IPS-20b (cell line): Measurements from ENCODE around the gene CDH3.

Experiments
- H3K27ac ChIP-seq: one replicate; pipeline ENCODE4 v1.5.1; 2013; ENCODE audit warnings: low read length
- H3K27me3 ChIP-seq: 2 replicates; pipeline ENCODE4 v1.6.1; 2013; ENCODE audit warnings: mild to moderate bottlenecking, low read length, inconsistent platforms; ENCODE audit not compliant: insufficient read depth
- H3K36me3 ChIP-seq: 2 replicates; pipeline ENCODE4 v1.6.1; 2013; ENCODE audit warnings: low read depth, mild to moderate bottlenecking, inconsistent platforms, low read length, moderate library complexity; ENCODE audit not compliant: insufficient read depth
- H3K4me1 ChIP-seq: 2 replicates; pipeline ENCODE4 v1.6.1; 2013; ENCODE audit warnings: mild to moderate bottlenecking, control low read depth, inconsistent platforms, low read length, moderate library complexity; ENCODE audit not compliant: insufficient read depth
- H3K4me3 ChIP-seq: 2 replicates; pipeline ENCODE4 v1.5.1; 2013; ENCODE audit warnings: mild to moderate bottlenecking, low read length, inconsistent platforms
- H3K9ac ChIP-seq: 2 replicates; pipeline ENCODE4 v1.6.1; 2013; ENCODE audit warnings: low read depth, mild to moderate bottlenecking, inconsistent platforms, low read length, moderate library complexity
- H3K9me3 ChIP-seq: 2 replicates; pipeline ENCODE4 v1.6.1; 2013; ENCODE audit warnings: mild to moderate bottlenecking, low read depth, low read length, inconsistent platforms; ENCODE audit not compliant: insufficient read depth

Gene CDH3

DNA sequence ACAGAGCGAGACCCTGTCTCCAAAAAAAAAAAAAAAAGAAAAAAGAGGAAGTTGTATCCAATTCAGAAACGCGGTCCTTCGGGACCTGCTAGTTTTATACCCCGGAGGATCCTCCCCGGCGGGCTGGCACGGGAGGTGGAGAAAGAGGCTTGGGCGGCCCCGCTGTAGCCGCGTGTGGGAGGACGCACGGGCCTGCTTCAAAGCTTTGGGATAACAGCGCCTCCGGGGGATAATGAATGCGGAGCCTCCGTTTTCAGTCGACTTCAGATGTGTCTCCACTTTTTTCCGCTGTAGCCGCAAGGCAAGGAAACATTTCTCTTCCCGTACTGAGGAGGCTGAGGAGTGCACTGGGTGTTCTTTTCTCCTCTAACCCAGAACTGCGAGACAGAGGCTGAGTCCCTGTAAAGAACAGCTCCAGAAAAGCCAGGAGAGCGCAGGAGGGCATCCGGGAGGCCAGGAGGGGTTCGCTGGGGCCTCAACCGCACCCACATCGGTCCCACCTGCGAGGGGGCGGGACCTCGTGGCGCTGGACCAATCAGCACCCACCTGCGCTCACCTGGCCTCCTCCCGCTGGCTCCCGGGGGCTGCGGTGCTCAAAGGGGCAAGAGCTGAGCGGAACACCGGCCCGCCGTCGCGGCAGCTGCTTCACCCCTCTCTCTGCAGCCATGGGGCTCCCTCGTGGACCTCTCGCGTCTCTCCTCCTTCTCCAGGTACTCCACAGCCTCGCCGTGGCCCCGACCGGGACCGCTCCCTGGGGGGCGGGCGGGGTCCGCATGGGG lies at the start of gene CDH3:
CDH3 (plus strand) TSS at position 596 of the 779 bp plus-strand sequence; CDS start at position 666, 70 bp downstream.
- Histone ChIP-seq H3K27ac (peak within 1 kb of the TSS; percentile 63), H3K4me3 (peak within 1 kb of the TSS; percentile 70), H3K4me1 (peaks cover 28% of the 10 kb centered on the region), H3K36me3 (peaks cover 15% of the 10 kb centered on the region; the same call in 1 of the 2 replicates), H3K9me3 (no peaks in the 10 kb centered on the region), H3K9ac (peak within 1 kb of the TSS; percentile 84), H3K27me3 (peaks cover 46% of the 10 kb centered on the region)

DNA sequence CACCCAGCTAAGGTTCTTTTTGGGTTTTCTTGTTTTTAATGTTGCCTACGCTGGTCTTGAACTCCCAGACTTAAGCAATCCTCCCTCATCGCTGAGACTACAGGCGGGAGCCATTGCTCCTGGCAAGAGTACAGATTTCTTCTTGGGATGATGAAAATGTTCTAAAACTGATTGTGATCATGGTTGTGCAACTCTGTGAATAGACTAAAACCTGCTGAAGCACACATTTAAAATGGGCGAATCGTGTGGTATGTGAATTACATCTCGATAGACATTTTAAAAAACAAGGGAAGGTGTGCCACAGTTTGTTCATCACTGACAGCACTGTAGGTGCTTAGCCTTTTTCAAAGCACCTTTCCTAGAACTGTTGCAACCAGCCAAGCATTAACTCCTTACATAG lies 48.8 kb upstream of the CDH3 start:
- Histone ChIP-seq H3K4me3 (no peak overlapping the region), H3K9ac (no peak overlapping the region), H3K36me3 (no peaks in the 10 kb centered on the region), H3K27ac (no peak overlapping the region), H3K27me3 (no peaks in the 10 kb centered on the region), H3K4me1 (no peaks in the 10 kb centered on the region; the same call in 1 of the 2 replicates), H3K9me3 (no peaks in the 10 kb centered on the region)

DNA sequence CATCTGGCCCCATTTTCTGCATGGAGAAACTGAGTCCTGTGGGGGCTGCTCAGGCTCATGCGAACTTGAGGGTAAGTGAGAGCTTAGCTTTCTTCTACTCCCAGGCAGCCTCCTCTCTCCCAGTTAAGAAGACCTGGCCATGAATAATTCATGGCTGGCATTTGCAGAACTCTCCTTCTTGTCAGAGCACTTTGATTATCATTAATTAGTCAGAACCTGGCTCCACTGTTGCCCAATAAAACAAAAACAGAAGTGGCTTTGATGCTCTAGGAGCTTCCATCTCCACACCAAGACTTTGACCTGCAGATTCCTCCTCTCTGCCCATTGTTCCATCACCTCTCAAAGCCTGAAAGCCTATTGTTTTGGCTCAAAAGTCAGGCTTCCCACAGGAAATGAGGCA lies 45.5 kb upstream of the CDH3 start:
- no peaks in the 10 kb centered on the region for H3K27me3 ChIP-seq
- no peak overlapping the region for H3K4me3 ChIP-seq

DNA sequence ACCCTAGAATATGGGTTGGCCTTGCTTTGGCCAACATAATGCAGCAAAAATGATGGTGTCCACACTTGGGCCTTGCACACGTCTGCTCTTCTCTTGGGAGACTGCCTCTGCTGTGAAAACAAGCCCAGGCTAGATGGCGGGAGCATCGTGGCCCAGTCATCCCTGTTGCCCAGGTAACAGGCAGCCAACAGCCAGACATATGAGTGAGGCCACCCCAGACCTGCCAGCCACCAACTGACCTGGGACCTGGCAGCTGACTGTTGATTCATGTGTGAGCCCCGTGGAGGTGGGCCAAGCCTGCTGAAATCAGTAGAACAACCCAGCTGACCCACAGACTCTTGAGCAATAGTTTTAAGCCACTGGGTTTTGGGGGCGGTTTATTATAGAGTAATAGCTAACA lies 39.4 kb upstream of the CDH3 start:
- Histone ChIP-seq H3K27me3 (no peaks in the 10 kb centered on the region), H3K9ac (no peak overlapping the region), H3K36me3 (no peaks in the 10 kb centered on the region), H3K27ac (no peak overlapping the region), H3K4me1 (no peaks in the 10 kb centered on the region), H3K9me3 (no peaks in the 10 kb centered on the region), H3K4me3 (no peak overlapping the region)

More for the DNA sequence above, 45.5 kb upstream of the CDH3 start:
- no peaks in the 10 kb centered on the region; the same call in 1 of the 2 replicates for H3K4me1 ChIP-seq
- H3K36me3 ChIP-seq, result no peaks in the 10 kb centered on the region
- H3K27ac ChIP-seq, result no peak overlapping the region
- H3K9me3 ChIP-seq, result no peaks in the 10 kb centered on the region
- H3K9ac ChIP-seq, result no peak overlapping the region

DNA sequence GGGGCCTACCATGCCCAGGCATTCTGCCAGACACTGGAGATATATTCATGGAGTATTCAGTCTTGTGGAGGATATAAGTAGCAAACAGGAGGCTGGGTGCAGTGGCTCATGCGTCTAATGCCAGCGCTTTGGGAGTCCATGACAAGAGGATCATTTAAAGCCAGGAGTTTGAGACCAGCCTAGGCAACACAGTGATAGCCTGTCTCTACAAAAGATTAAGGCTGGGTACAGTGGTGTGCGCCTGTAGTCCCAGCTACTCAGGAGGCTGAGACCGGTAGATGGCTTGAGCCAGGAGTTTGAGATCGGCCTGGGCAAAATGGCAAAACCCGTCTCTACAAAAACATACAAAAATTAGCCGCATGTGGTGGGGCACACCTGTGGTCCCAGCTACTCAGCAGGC lies 37.7 kb upstream of the CDH3 start:
- no peaks in the 10 kb centered on the region for H3K36me3 ChIP-seq
- no peaks in the 10 kb centered on the region for H3K9me3 ChIP-seq
- H3K4me3 ChIP-seq, result no peak overlapping the region
- no peak overlapping the region for H3K9ac ChIP-seq
- no peaks in the 10 kb centered on the region for H3K4me1 ChIP-seq
- H3K27me3 ChIP-seq, result no peaks in the 10 kb centered on the region
- H3K27ac ChIP-seq, result no peak overlapping the region

DNA sequence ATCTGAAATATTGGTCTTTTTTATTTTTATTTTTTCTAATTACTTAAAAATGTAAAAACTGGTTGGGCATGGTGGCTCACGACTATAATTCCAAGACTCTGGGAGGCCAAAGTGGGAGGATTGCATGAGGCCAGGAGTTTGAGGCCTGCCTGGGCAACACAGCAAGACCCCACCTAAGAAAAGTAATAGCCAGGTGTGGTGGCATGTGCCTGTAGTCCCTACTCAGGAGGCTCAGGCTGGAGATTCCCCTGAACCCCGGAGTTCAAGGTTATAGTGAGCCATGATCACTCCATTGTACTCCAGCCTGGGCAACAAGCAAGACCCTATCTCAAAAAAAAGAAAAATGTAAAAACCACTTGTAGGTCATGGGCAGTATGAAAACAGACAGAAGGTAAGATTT lies 36.8 kb upstream of the CDH3 start:
- no peaks in the 10 kb centered on the region for H3K36me3 ChIP-seq
- no peaks in the 10 kb centered on the region for H3K9me3 ChIP-seq
- no peak overlapping the region for H3K9ac ChIP-seq
- H3K27ac ChIP-seq, result no peak overlapping the region
- H3K27me3 ChIP-seq, result no peaks in the 10 kb centered on the region
- no peak overlapping the region for H3K4me3 ChIP-seq
- H3K4me1 ChIP-seq, result no peaks in the 10 kb centered on the region

DNA sequence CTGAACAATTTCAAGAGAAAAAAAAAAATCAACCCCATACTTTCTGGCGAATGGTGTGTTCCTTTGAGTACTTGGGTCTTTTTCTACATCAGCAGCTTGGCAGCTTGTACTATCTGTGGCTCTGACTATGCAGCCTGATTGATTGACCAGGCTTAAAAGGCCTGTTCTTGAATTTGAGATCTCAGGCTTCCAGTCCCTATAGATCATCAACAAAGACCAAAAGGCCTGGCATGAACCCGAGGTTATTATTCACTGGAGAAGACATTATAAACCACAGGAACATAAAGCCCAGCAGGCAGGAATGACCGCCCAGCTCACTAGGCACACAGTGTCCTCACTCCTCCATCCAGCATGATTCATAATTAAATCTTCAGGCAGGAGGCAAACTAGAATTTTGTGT lies 32.1 kb upstream of the CDH3 start:
- no peak overlapping the region for H3K4me3 ChIP-seq
- no peaks in the 10 kb centered on the region for H3K27me3 ChIP-seq
- H3K27ac ChIP-seq, result no peak overlapping the region
- no peaks in the 10 kb centered on the region for H3K36me3 ChIP-seq
- no peaks in the 10 kb centered on the region for H3K4me1 ChIP-seq
- H3K9ac ChIP-seq, result no peak overlapping the region
- peaks cover 7% of the 10 kb centered on the region for H3K9me3 ChIP-seq

DNA sequence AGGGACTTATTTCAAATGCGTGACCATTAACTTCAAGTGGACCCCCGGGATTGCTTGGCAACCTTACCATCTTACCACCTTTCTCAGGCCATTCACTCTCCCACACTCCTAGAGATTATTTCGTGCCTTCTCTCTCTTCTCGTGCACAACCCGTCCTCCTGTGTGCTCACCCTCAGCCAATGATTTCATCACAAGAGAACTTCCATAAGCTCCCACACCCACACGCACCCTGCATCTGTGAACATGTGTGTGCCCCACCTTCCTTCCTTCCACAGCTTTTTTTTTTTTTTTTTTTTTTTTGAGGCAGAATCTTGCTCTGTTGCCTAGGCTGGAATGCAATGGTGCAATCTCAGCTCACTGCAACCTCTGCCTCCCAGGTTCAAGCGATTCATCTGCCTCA lies 27.4 kb upstream of the CDH3 start:
- no peaks in the 10 kb centered on the region for H3K36me3 ChIP-seq
- no peak overlapping the region for H3K4me3 ChIP-seq
- H3K4me1 ChIP-seq, result no peaks in the 10 kb centered on the region
- no peak overlapping the region for H3K9ac ChIP-seq
- peaks cover 7% of the 10 kb centered on the region for H3K9me3 ChIP-seq
- H3K27ac ChIP-seq, result no peak overlapping the region
- no peaks in the 10 kb centered on the region for H3K27me3 ChIP-seq

DNA sequence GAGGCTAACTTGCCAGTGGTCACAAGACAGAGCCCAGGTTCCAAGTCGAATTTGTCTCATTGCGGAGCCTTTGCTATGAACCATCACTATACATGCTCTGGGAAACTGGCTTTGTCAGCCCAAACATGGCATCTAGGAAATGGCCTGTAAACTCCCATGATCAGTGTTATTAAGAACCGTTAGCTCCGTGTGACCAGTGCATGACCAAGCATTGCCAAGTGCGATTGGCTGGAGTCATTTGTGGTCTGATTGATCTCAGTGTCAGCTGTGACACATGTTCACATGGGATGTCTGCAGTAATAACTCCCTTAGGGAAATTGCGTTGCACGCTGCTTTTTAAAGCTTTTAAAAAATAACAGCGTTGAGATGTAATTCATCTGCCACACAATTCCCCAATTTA lies 18.6 kb upstream of the CDH3 start:
- no peak overlapping the region for H3K27ac ChIP-seq
- H3K27me3 ChIP-seq, result no peaks in the 10 kb centered on the region
- H3K9me3 ChIP-seq, result no peaks in the 10 kb centered on the region
- no peak overlapping the region for H3K4me3 ChIP-seq
- H3K36me3 ChIP-seq, result no peaks in the 10 kb centered on the region
- no peak overlapping the region for H3K9ac ChIP-seq
- no peaks in the 10 kb centered on the region; the same call in 1 of the 2 replicates for H3K4me1 ChIP-seq

DNA sequence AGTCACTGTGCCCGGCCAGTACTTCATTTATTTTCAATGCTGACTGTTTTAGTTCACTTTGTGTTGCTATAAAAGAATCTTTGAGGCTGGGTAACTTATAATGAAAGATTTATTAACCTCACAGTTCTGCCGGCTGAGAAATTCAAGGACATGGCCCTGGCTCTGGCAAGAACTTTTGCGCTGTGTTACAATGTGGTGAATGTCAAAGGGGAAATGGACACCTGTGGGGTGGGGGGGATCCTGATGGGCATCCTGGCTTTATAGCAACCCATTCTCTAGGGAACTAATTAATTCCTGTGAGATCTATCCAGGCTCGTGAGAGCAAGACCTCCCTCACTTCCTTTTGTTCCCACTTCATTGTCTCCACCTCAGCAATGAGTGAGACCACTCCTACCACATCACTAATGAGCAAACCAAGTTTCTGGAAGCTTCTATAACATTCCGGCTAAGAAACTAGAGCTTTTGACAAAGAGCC lies 17.1 kb upstream of the CDH3 start:
- H3K9me3 ChIP-seq, result no peaks in the 10 kb centered on the region
- no peaks in the 10 kb centered on the region for H3K36me3 ChIP-seq
- H3K9ac ChIP-seq, result no peak overlapping the region
- H3K27ac ChIP-seq, result no peak overlapping the region
- H3K27me3 ChIP-seq, result no peaks in the 10 kb centered on the region
- H3K4me1 ChIP-seq, result no peaks in the 10 kb centered on the region; the same call in 1 of the 2 replicates
- H3K4me3 ChIP-seq, result no peak overlapping the region

DNA sequence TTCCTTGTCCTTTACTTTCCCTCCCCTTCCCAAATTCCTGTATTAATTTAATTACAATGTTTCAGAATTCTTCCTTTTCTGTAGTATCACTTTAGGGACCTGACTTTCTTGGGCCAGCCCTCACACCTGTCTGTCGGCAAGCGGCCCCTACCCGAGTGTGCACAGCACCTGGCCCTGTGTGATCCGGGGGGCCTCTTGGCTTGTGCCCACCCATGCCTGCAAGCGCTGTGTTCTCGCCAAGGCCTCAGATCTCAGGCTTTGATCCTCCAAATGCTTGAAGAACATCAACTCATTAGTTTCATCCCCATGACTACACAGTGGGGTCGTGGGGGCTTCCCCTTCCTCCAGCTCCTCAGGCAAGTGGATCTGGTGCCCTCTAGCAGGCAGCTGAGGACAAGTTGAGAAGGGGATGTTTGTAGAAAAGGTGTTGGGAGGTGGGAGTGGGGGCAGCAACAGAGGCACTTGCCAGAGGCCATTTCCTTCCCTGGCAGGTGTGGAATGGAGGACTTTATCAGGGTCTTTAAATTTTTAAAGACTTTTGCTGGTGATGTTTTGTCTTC lies 15.7 kb upstream of the CDH3 start:
- Histone ChIP-seq H3K27ac (no peak overlapping the region), H3K36me3 (no peaks in the 10 kb centered on the region), H3K27me3 (no peaks in the 10 kb centered on the region), H3K4me1 (no peaks in the 10 kb centered on the region; the same call in 1 of the 2 replicates), H3K9ac (no peak overlapping the region), H3K9me3 (no peaks in the 10 kb centered on the region), H3K4me3 (no peak overlapping the region)

DNA sequence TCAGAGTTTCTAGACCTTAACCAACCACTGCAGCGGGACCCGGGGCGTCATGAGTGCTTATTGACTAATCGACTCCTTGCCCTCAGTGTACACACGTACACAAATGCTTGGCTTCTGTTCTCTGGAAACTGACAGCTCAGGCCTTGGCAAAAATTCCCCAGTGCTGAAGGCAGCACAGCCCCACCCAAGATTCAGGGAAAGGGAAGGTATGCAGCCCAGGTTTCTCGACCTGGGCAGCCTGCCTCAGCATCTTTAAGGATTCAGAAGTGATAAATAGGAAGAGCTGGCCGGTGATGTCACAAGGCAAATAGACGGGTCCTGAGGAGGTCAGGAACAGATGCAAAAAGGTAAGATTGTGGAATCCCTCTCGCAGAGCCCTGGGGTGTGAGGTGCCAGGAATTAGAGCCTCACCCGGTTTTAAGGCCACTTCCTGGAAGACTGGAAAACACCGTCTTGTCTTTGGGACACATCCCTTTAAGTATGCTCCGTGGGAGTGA lies 9.0 kb upstream of the CDH3 start:
- H3K4me1 ChIP-seq, result peaks cover under 1% of the 10 kb centered on the region; the same call in 1 of the 2 replicates
- no peak overlapping the region for H3K27ac ChIP-seq
- H3K27me3 ChIP-seq, result peaks cover under 1% of the 10 kb centered on the region; the same call in 1 of the 2 replicates
- H3K36me3 ChIP-seq, result no peaks in the 10 kb centered on the region
- H3K9ac ChIP-seq, result no peak overlapping the region
- no peak overlapping the region for H3K4me3 ChIP-seq
- H3K9me3 ChIP-seq, result no peaks in the 10 kb centered on the region
